ENCODE measurements around the gene TP53BP1.

DNA sequence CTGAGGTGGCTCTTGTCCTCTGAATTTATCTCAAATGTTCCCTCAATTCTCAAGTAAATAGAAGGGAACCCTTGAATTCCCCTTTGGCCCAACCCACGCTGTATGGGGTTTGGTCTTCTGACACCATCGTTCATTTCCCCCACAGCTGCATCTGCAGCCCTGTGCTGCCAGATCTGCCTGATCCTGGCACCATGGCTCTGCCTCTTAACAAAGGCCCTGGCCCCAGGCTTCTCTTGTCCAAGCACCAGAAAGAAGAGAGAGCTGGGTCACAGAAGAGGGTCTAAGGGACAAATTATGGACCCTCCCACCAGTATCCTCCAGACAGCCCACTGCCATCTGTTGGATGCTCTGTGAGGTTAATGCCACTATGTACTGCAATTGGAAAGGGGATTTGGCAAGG lies 26.2 kb upstream of the TP53BP1 start:
- TF ChIP-seq, protein P1, sequence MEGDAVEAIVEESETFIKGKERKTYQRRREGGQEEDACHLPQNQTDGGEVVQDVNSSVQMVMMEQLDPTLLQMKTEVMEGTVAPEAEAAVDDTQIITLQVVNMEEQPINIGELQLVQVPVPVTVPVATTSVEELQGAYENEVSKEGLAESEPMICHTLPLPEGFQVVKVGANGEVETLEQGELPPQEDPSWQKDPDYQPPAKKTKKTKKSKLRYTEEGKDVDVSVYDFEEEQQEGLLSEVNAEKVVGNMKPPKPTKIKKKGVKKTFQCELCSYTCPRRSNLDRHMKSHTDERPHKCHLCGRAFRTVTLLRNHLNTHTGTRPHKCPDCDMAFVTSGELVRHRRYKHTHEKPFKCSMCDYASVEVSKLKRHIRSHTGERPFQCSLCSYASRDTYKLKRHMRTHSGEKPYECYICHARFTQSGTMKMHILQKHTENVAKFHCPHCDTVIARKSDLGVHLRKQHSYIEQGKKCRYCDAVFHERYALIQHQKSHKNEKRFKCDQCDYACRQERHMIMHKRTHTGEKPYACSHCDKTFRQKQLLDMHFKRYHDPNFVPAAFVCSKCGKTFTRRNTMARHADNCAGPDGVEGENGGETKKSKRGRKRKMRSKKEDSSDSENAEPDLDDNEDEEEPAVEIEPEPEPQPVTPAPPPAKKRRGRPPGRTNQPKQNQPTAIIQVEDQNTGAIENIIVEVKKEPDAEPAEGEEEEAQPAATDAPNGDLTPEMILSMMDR (IDR thresholded peaks at IDR 0.05), result no peak
- no peak for TF ChIP-seq POLR2A (IDR thresholded peaks at IDR 0.05)

All from stomach (tissue), 4 donors.